GM12878 (cell line): ENCODE results near the gene DUS1L. TPM values are rescaled to one million over a fixed set of nuclear protein-coding genes. Genes with fewer than 3 reads are reported as not detected.

Source experiments
- ATAC-seq: fragments of 200-7000 bp; cut with Tn5 transposase; 3 replicates; pipeline ENCODE4 v1.9.1; 2020; ENCODE audit warnings: mild to moderate bottlenecking, moderate library complexity
- BruUV-seq: library from RNA; stranded (reverse); fragments of 400-500 nt; replicated peaks from 2 replicates; lab custom pipeline; 2021; lab: Mats Ljungman, UMichigan
- CTCF ChIA-PET: fragments of 300-600 bp; sonication (Branson Sonifier 250); formaldehyde crosslinking; extraction: SDS; loops from one replicate; lab custom pipeline; 2021; ENCODE audit warnings: inconsistent platforms; lab: Yijun Ruan, JAX
- POLR2A ChIA-PET: fragments of 350-600 bp; formaldehyde crosslinking; extraction: SDS; loops from one replicate; lab custom pipeline; 2021; ENCODE audit warnings: inconsistent platforms; lab: Charles Lee
- RAD21 ChIA-PET: fragments of 300-600 bp; sonication (Branson Sonifier 250); formaldehyde crosslinking; loops from one replicate; lab custom pipeline; 2023; ENCODE audit warnings: antibody characterized with exemption; ENCODE audit not compliant: unreplicated experiment; lab: Charles Lee
- SMC1A ChIA-PET: fragments of 300-600 bp; sonication (Branson Sonifier 250); formaldehyde crosslinking; loops from one replicate; lab custom pipeline; 2023; ENCODE audit not compliant: unreplicated experiment, uncharacterized antibody; lab: Charles Lee
- DNase-seq: peaks from one replicate; pipeline ENCODE4 v3.0.0-alpha.2; 2011; ENCODE audit warnings: low read depth, low spot score
- FAIRE-seq: peaks from 3 replicates; lab custom pipeline; 2011; peaks lifted over from hg19 to GRCh38; lab: Jason Lieb, UNC
- H2AFZ ChIP-seq: 2 replicates; pipeline ENCODE4 v1.6.0; 2011; ENCODE audit warnings: low read depth, low read length, control low read depth; ENCODE audit not compliant: control insufficient read depth
- H3K27ac ChIP-seq: 2 replicates; pipeline ENCODE4 v1.5.1; 2011; ENCODE audit warnings: control low read depth; ENCODE audit not compliant: control insufficient read depth, insufficient read depth
- H3K27me3 ChIP-seq, 2 experiments: replicated peaks in 1 of 2; 2 replicates each; pipeline versions ENCODE4 v1.6.0 to v1.6.1; 2011; ENCODE audit warnings: low read length in 1 of 2; ENCODE audit not compliant: control insufficient read depth in 2 of 2, insufficient read depth in 2 of 2
- H3K36me3 ChIP-seq, 2 experiments: 2 replicates each; pipeline ENCODE4 v1.5.1; 2011; ENCODE audit warnings: low read length in 1 of 2; ENCODE audit not compliant: control insufficient read depth in 2 of 2, insufficient read depth in 2 of 2
- H3K4me1 ChIP-seq: 2 replicates; pipeline ENCODE4 v1.6.1; 2011; ENCODE audit warnings: mild to moderate bottlenecking, low read length, moderate library complexity, mixed read lengths; ENCODE audit not compliant: control insufficient read depth, insufficient read depth
- H3K4me2 ChIP-seq: 2 replicates; pipeline ENCODE4 v1.6.0; 2011; ENCODE audit warnings: control low read depth; ENCODE audit not compliant: control insufficient read depth, insufficient read depth
- H3K4me3 ChIP-seq: fragments of 200-600 bp; sonication (generic); 2 replicates; pipeline ENCODE4 v1.5.1; 2016
- H3K79me2 ChIP-seq: 2 replicates; pipeline ENCODE4 v1.6.0; 2011; ENCODE audit warnings: low read length; ENCODE audit not compliant: control insufficient read depth, insufficient read depth
- H3K9ac ChIP-seq: 2 replicates; pipeline ENCODE4 v1.8.0; 2011; ENCODE audit warnings: low read length, control low read depth, mixed read lengths; ENCODE audit not compliant: control insufficient read depth, insufficient read depth
- H3K9me3 ChIP-seq: replicated peaks from 3 replicates; pipeline ENCODE4 v1.5.1; 2011; ENCODE audit warnings: mild to moderate bottlenecking, low read length; ENCODE audit not compliant: control insufficient read depth, insufficient read depth
- H4K20me1 ChIP-seq: 2 replicates; pipeline ENCODE4 v1.6.0; 2011; ENCODE audit not compliant: control insufficient read depth, insufficient read depth
- RAD21 ChIP-seq: IDR thresholded peaks from 2 replicates; pipeline ENCODE4 v1.6.1; 2011; ENCODE audit warnings: mild to moderate bottlenecking, low read depth, low read length, moderate library complexity; ENCODE audit not compliant: insufficient read depth
- SMC3 ChIP-seq: IDR thresholded peaks from 2 replicates; pipeline ENCODE4 v1.6.1; 2011; ENCODE audit warnings: low read length, improper control_type of control experiment, borderline replicate concordance
- WGBS: methylation state at CpG from one replicate; pipeline ENCODE4 v1.1.6; 2016; ENCODE audit warnings: low lambda C conversion rate; ENCODE audit not compliant: insufficient replicate concordance, insufficient coverage; ENCODE audit errors: missing lambda C conversion rate; 5-methylcytosine and 5-hydroxymethylcytosine counted together
- in situ Hi-C: fragments of 300-500 bp; cut with MboI; formaldehyde crosslinking; loops from 9 replicates; pipeline ENCODE4 v1.14.3; 2018; ENCODE audit warnings: mixed read lengths
- intact Hi-C: fragments of 100-400 bp; cut with micrococcal nuclease; formaldehyde crosslinking; loops from one replicate; pipeline ENCODE4 v1.14.2; 2022; ENCODE audit not compliant: unreplicated experiment
- polyA plus RNA-seq, 11 experiments: library from polyadenylated mRNA; depleted of rRNA in 4 of 11; unstranded in 6 of 11; stranded (reverse) in 5 of 11; fragments of >200 nt; fragmentation: Nextera tagmentation in 4 of 11; fragmentation: Illumina TruSeq in 1 of 11; extraction: Ambion mirVana in 4 of 11; extraction: Trizol in 1 of 11; gene quantifications; 1 replicate in 1 of 11; 2 replicates in 10 of 11; pipeline versions ENCODE4 v1.2.1 to v1.2.3, GENCODE V29; 2011 to 2016; ENCODE audit warnings: inconsistent platforms in 2 of 11, missing spikeins in 2 of 11, low read depth in 1 of 11
- total RNA-seq, 4 experiments: library from RNA; depleted of rRNA in 3 of 4; stranded (reverse); fragments of >200 nt in 3 of 4; fragmentation: Illumina TruSeq in 1 of 4; extraction: Trizol in 1 of 4; gene quantifications; 2 replicates each; pipeline versions ENCODE4 v1.2.1 to v1.2.3, GENCODE V29; 2013 to 2021
- TF ChIP-seq, protein P1 (sequence below): fragments of 450-650 bp; IDR thresholded peaks from 2 replicates; pipeline ENCODE4 v1.6.1; 2017; ENCODE audit warnings: borderline replicate concordance
- TF ChIP-seq, protein P2 (sequence below): fragments of 450-650 bp; IDR thresholded peaks from 2 replicates; pipeline ENCODE4 v1.6.1; 2016; ENCODE audit warnings: mild to moderate bottlenecking, moderate library complexity, borderline replicate concordance
- TF ChIP-seq, protein P3 (sequence below): fragments of 450-650 bp; IDR thresholded peaks from 2 replicates; pipeline ENCODE4 v1.6.1; 2018; ENCODE audit warnings: borderline replicate concordance, mild to moderate bottlenecking; ENCODE audit not compliant: partially characterized antibody
- TF ChIP-seq, protein P4 (sequence below): IDR thresholded peaks from 2 replicates; pipeline ENCODE4 v1.6.1; 2012; ENCODE audit warnings: mild to moderate bottlenecking, low read depth, low read length

The DUS1L gene
- total and polyA plus RNA-seq, 10 of the 15 experiments (the other 5 are each of a cell fraction or from before 2014, with no cell fraction given) = 6.1 to 157 (median 44.5) TPM

DNA sequence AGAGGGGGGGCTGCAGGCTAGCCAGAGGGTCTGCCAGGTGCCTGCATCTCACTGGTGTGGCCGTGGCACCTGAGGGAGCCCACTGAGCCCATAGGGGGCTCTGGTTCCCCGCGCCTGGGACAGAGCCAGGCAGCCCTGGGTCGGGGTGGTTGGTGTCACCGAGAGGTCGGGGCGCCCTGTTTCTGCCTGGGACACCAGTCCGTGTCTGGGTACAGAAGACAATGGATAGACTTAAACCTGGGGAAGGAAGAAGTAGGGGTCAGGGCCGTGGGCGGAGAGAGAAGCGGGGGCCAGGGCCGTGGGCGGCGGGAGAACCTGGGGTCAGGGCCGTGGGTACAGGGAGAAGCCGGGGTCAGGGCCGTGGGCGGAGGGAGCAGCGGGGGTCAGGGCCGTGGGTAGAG lies 17.0 kb downstream of the DUS1L start:
- in situ Hi-C loops = no loop called here
- RAD21 ChIA-PET = interaction anchor here (0.6 kb wide), 1 partner anchor 19 kb away, joined by 3 read pairs; no protein-coding TSS in a partner anchor

More for the DNA sequence above, 17.0 kb downstream of the DUS1L start:
- intact Hi-C loops = no loop called here
- Histone ChIP-seq H3K79me2 (peaks cover 14% of the 10 kb centered on the region), H4K20me1 (no peaks in the 10 kb centered on the region), H3K27me3 (no peaks in the 10 kb centered on the region), H3K9me3 (no peaks in the 10 kb centered on the region), H3K27ac (no peak overlapping the region)
- no TSS peak for BruUV-seq
- FAIRE-seq = no peak
- ATAC-seq = no peak
- SMC1A ChIA-PET = no interaction called here
- TF ChIP-seq, protein P1, sequence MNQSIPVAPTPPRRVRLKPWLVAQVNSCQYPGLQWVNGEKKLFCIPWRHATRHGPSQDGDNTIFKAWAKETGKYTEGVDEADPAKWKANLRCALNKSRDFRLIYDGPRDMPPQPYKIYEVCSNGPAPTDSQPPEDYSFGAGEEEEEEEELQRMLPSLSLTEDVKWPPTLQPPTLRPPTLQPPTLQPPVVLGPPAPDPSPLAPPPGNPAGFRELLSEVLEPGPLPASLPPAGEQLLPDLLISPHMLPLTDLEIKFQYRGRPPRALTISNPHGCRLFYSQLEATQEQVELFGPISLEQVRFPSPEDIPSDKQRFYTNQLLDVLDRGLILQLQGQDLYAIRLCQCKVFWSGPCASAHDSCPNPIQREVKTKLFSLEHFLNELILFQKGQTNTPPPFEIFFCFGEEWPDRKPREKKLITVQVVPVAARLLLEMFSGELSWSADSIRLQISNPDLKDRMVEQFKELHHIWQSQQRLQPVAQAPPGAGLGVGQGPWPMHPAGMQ = no peak
- no peak for TF ChIP-seq SMC3
- TF ChIP-seq, protein P2, sequence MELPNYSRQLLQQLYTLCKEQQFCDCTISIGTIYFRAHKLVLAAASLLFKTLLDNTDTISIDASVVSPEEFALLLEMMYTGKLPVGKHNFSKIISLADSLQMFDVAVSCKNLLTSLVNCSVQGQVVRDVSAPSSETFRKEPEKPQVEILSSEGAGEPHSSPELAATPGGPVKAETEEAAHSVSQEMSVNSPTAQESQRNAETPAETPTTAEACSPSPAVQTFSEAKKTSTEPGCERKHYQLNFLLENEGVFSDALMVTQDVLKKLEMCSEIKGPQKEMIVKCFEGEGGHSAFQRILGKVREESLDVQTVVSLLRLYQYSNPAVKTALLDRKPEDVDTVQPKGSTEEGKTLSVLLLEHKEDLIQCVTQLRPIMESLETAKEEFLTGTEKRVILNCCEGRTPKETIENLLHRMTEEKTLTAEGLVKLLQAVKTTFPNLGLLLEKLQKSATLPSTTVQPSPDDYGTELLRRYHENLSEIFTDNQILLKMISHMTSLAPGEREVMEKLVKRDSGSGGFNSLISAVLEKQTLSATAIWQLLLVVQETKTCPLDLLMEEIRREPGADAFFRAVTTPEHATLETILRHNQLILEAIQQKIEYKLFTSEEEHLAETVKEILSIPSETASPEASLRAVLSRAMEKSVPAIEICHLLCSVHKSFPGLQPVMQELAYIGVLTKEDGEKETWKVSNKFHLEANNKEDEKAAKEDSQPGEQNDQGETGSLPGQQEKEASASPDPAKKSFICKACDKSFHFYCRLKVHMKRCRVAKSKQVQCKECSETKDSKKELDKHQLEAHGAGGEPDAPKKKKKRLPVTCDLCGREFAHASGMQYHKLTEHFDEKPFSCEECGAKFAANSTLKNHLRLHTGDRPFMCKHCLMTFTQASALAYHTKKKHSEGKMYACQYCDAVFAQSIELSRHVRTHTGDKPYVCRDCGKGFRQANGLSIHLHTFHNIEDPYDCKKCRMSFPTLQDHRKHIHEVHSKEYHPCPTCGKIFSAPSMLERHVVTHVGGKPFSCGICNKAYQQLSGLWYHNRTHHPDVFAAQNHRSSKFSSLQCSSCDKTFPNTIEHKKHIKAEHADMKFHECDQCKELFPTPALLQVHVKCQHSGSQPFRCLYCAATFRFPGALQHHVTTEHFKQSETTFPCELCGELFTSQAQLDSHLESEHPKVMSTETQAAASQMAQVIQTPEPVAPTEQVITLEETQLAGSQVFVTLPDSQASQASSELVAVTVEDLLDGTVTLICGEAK = no peak
- no peak for TF ChIP-seq RAD21
- TF ChIP-seq, protein P3, sequence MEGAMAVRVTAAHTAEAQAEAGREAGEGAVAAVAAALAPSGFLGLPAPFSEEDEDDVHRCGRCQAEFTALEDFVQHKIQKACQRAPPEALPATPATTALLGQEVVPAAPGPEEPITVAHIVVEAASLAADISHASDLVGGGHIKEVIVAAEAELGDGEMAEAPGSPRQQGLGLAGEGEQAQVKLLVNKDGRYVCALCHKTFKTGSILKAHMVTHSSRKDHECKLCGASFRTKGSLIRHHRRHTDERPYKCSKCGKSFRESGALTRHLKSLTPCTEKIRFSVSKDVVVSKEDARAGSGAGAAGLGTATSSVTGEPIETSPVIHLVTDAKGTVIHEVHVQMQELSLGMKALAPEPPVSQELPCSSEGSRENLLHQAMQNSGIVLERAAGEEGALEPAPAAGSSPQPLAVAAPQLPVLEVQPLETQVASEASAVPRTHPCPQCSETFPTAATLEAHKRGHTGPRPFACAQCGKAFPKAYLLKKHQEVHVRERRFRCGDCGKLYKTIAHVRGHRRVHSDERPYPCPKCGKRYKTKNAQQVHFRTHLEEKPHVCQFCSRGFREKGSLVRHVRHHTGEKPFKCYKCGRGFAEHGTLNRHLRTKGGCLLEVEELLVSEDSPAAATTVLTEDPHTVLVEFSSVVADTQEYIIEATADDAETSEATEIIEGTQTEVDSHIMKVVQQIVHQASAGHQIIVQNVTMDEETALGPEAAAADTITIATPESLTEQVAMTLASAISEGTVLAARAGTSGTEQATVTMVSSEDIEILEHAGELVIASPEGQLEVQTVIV = no peak
- TF ChIP-seq, protein P4, sequence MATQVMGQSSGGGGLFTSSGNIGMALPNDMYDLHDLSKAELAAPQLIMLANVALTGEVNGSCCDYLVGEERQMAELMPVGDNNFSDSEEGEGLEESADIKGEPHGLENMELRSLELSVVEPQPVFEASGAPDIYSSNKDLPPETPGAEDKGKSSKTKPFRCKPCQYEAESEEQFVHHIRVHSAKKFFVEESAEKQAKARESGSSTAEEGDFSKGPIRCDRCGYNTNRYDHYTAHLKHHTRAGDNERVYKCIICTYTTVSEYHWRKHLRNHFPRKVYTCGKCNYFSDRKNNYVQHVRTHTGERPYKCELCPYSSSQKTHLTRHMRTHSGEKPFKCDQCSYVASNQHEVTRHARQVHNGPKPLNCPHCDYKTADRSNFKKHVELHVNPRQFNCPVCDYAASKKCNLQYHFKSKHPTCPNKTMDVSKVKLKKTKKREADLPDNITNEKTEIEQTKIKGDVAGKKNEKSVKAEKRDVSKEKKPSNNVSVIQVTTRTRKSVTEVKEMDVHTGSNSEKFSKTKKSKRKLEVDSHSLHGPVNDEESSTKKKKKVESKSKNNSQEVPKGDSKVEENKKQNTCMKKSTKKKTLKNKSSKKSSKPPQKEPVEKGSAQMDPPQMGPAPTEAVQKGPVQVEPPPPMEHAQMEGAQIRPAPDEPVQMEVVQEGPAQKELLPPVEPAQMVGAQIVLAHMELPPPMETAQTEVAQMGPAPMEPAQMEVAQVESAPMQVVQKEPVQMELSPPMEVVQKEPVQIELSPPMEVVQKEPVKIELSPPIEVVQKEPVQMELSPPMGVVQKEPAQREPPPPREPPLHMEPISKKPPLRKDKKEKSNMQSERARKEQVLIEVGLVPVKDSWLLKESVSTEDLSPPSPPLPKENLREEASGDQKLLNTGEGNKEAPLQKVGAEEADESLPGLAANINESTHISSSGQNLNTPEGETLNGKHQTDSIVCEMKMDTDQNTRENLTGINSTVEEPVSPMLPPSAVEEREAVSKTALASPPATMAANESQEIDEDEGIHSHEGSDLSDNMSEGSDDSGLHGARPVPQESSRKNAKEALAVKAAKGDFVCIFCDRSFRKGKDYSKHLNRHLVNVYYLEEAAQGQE = no peak
- TF ChIP-seq, all 136 proteins: peak for 0
- POLR2A ChIA-PET = interaction anchor here (1.1 kb wide), 1 partner anchor 55 kb away, joined by 4 read pairs; no protein-coding TSS in a partner anchor
- no peak overlapping the region for H2AFZ ChIP-seq
- 81% methylated on average over 14 of the region's 20 CpGs for WGBS
- H3K9ac ChIP-seq = no peak overlapping the region
- CTCF ChIA-PET = no interaction called here
- H3K36me3 ChIP-seq = no peaks in the 10 kb centered on the region; a peak in 1 of 4 replicates
- H3K4me2 ChIP-seq = no peak overlapping the region
- H3K4me1 ChIP-seq = peaks cover 4% of the 10 kb centered on the region
- no peak overlapping the region for H3K4me3 ChIP-seq
- no peak for DNase-seq
